H9 (cell line): ENCODE data around the gene GRWD1. TPM values are rescaled to one million over a fixed set of nuclear protein-coding genes. Genes with fewer than 3 reads are reported as not detected.
A peak's percentile ranks its signal among the peaks of the same experiment; 100 is the strongest.

Experiments
- DNase-seq: peaks from one replicate; pipeline ENCODE4 v3.0.0-alpha.2; 2017
- H2AFZ ChIP-seq: one replicate; pipeline ENCODE4 v1.6.1; 2013; ENCODE audit warnings: mild to moderate bottlenecking, low read length, control low read depth, moderate library complexity
- H2AK5ac ChIP-seq: 2 replicates; pipeline ENCODE4 v1.6.1; 2013; ENCODE audit warnings: low read length, control low read depth, mixed read lengths; ENCODE audit not compliant: insufficient read length
- H2BK120ac ChIP-seq: one replicate; pipeline ENCODE4 v1.6.1; 2013; ENCODE audit warnings: low read depth, mild to moderate bottlenecking, low read length, control low read depth, inconsistent platforms; ENCODE audit not compliant: poor library complexity, severe bottlenecking
- H2BK12ac ChIP-seq: 2 replicates; pipeline ENCODE4 v1.6.1; 2013; ENCODE audit warnings: low read length, control low read depth, mixed read lengths, low read depth; ENCODE audit not compliant: insufficient read length
- H2BK15ac ChIP-seq: 2 replicates; pipeline ENCODE4 v1.6.1; 2013; ENCODE audit warnings: low read depth, low read length, control low read depth
- H2BK20ac ChIP-seq: one replicate; pipeline ENCODE4 v1.6.1; 2013; ENCODE audit warnings: low read depth, mild to moderate bottlenecking, low read length, control low read depth, inconsistent platforms; ENCODE audit not compliant: poor library complexity, severe bottlenecking
- H2BK5ac ChIP-seq: 2 replicates; pipeline ENCODE4 v1.6.1; 2013; ENCODE audit warnings: low read length, control low read depth, mixed read lengths; ENCODE audit not compliant: insufficient read length
- H3K14ac ChIP-seq: 2 replicates; pipeline ENCODE4 v1.6.1; 2013; ENCODE audit warnings: low read length, control low read depth; ENCODE audit not compliant: insufficient read depth
- H3K18ac ChIP-seq: 2 replicates; pipeline ENCODE4 v1.6.1; 2013; ENCODE audit warnings: low read depth, mild to moderate bottlenecking, mixed read lengths, low read length, control low read depth; ENCODE audit not compliant: insufficient read length
- H3K23ac ChIP-seq: 2 replicates; pipeline ENCODE4 v1.6.1; 2013; ENCODE audit warnings: low read length, control low read depth, mixed read lengths, low read depth; ENCODE audit not compliant: insufficient read length
- H3K23me2 ChIP-seq: 2 replicates; pipeline ENCODE4 v1.6.1; 2013; ENCODE audit warnings: low read depth, mild to moderate bottlenecking, mixed read lengths, low read length, control low read depth; ENCODE audit not compliant: insufficient read length, poor library complexity, severe bottlenecking
- H3K27ac ChIP-seq: 2 replicates; pipeline ENCODE4 v1.5.1; 2013; ENCODE audit warnings: low read length, control low read depth, mixed read lengths, low read depth; ENCODE audit not compliant: insufficient read length
- H3K27me3 ChIP-seq: 2 replicates; pipeline ENCODE4 v1.6.1; 2013; ENCODE audit warnings: low read length, control low read depth, inconsistent platforms; ENCODE audit not compliant: insufficient read depth
- H3K4ac ChIP-seq: 2 replicates; pipeline ENCODE4 v1.6.1; 2013; ENCODE audit warnings: low read depth, mild to moderate bottlenecking, control low read depth, inconsistent platforms, low read length, moderate library complexity
- H3K4me1 ChIP-seq: 2 replicates; pipeline ENCODE4 v1.6.1; 2013; ENCODE audit warnings: low read length, control low read depth, inconsistent platforms; ENCODE audit not compliant: insufficient read depth
- H3K4me2 ChIP-seq: 2 replicates; pipeline ENCODE4 v1.6.1; 2013; ENCODE audit warnings: low read length, control low read depth, mixed read lengths; ENCODE audit not compliant: insufficient read length, insufficient read depth
- H3K56ac ChIP-seq: 2 replicates; pipeline ENCODE4 v1.6.1; 2013; ENCODE audit warnings: low read depth, mild to moderate bottlenecking, mixed read lengths, low read length, control low read depth; ENCODE audit not compliant: insufficient read length
- H3K79me1 ChIP-seq: 2 replicates; pipeline ENCODE4 v1.6.1; 2013; ENCODE audit warnings: low read depth, mild to moderate bottlenecking, moderate library complexity, low read length, control low read depth, inconsistent platforms; ENCODE audit not compliant: insufficient read depth, poor library complexity, severe bottlenecking
- H3K79me2 ChIP-seq: 2 replicates; pipeline ENCODE4 v1.6.1; 2013; ENCODE audit warnings: low read length, control low read depth, inconsistent platforms; ENCODE audit not compliant: insufficient read depth
- H3K9ac ChIP-seq: 2 replicates; pipeline ENCODE4 v1.6.1; 2013; ENCODE audit warnings: low read length, control low read depth, mixed read lengths; ENCODE audit not compliant: insufficient read length; ENCODE audit errors: extremely low read depth
- H3K9me3 ChIP-seq: one replicate; pipeline ENCODE4 v1.6.1; 2013; ENCODE audit warnings: low read depth, low read length, inconsistent platforms; ENCODE audit not compliant: control insufficient read depth
- H3T11ph ChIP-seq: one replicate; pipeline ENCODE4 v1.6.1; 2013; ENCODE audit warnings: mild to moderate bottlenecking, low read length, control low read depth, inconsistent platforms
- H4K20me1 ChIP-seq: one replicate; pipeline ENCODE4 v1.6.1; 2013; ENCODE audit not compliant: control insufficient read depth, insufficient read length, insufficient read depth
- H4K5ac ChIP-seq: 2 replicates; pipeline ENCODE4 v1.6.1; 2013; ENCODE audit warnings: low read depth, mild to moderate bottlenecking, mixed read lengths, low read length, control low read depth; ENCODE audit not compliant: insufficient read length
- H4K8ac ChIP-seq: replicated peaks from 2 replicates; pipeline ENCODE4 v1.6.1; 2013; ENCODE audit warnings: low read length, control low read depth, mixed read lengths, low read depth; ENCODE audit not compliant: insufficient read length
- H4K91ac ChIP-seq: 2 replicates; pipeline ENCODE4 v1.6.1; 2013; ENCODE audit warnings: low read depth, mild to moderate bottlenecking, moderate library complexity, mixed read lengths, low read length, control low read depth; ENCODE audit not compliant: insufficient read length
- H3K27ac Mint-ChIP-seq, 3 experiments: 2 replicates in 2 of 3; 3 replicates in 1 of 3; pipeline ENCODE4 v1.8.0; 2020 to 2021; ENCODE audit warnings: mixed read lengths in 3 of 3, mild to moderate bottlenecking in 1 of 3, moderate library complexity in 1 of 3
- H3K27me3 Mint-ChIP-seq: 2 replicates; pipeline ENCODE4 v1.8.0; 2021; ENCODE audit warnings: low read depth, mild to moderate bottlenecking, moderate library complexity, mixed read lengths
- H3K36me3 Mint-ChIP-seq, 3 experiments: 2 replicates in 2 of 3; 3 replicates in 1 of 3; pipeline ENCODE4 v1.8.0; 2020 to 2021; ENCODE audit warnings: low read depth in 3 of 3, mixed read lengths in 3 of 3; ENCODE audit not compliant: insufficient read depth in 1 of 3
- H3K4me1 Mint-ChIP-seq, 2 experiments: 2 replicates each; pipeline ENCODE4 v1.8.0; 2020; ENCODE audit warnings: mixed read lengths in 2 of 2
- H3K4me3 Mint-ChIP-seq, 2 experiments: 2 replicates in 1 of 2; 3 replicates in 1 of 2; pipeline ENCODE4 v1.8.0; 2020 to 2021; ENCODE audit warnings: mild to moderate bottlenecking in 2 of 2, mixed read lengths in 2 of 2, moderate library complexity in 1 of 2
- H3K9me3 Mint-ChIP-seq, 2 experiments: 2 replicates in 1 of 2; 3 replicates in 1 of 2; pipeline ENCODE4 v1.8.0; 2020; ENCODE audit warnings: mild to moderate bottlenecking in 2 of 2, mixed read lengths in 2 of 2, moderate library complexity in 1 of 2
- CTCF ChIP-seq: fragments of 200-600 bp; sonication (generic); conservative IDR thresholded peaks from 3 replicates; pipeline ENCODE4 v1.8.0; 2021; ENCODE audit warnings: antibody characterized with exemption, mild to moderate bottlenecking
- WGBS: extraction: QIAGEN DNeasy Blood & Tissue Kit; methylation state at CpG from one replicate; pipeline ENCODE4 v1.1.7; 2013; ENCODE audit warnings: missing lambda C conversion rate, low lambda C conversion rate, mixed read lengths; ENCODE audit not compliant: insufficient read length; ENCODE audit errors: extremely low coverage; 5-methylcytosine and 5-hydroxymethylcytosine counted together
- total RNA-seq: library from RNA; stranded (reverse); gene quantifications from 2 replicates; pipeline ENCODE4 v1.2.1, GENCODE V29; 2021

The GRWD1 gene
- total RNA-seq, 1 experiment from 2014 or later: 92.0 TPM

- Histone ChIP-seq H3K27ac (no peak overlapping the region), H3K4me2 (no peak overlapping the region), H4K8ac (no peak overlapping the region), H4K20me1 (no peaks in the 10 kb centered on the region), H3K4me1 (no peaks in the 10 kb centered on the region), H3K14ac (no peak overlapping the region), H2AFZ (no peak overlapping the region), H2AK5ac (no peak overlapping the region), H2BK12ac (no peak overlapping the region), H2BK120ac (no peak overlapping the region), H2BK15ac (no peak overlapping the region), H3K9ac (no peak overlapping the region), H3K27me3 (no peaks in the 10 kb centered on the region; the same call in 1 of the 2 replicates), H3K18ac (no peak overlapping the region), H3K4ac (no peak overlapping the region), H2BK20ac (no peak overlapping the region), H3K9me3 (no peaks in the 10 kb centered on the region), H4K91ac (no peak overlapping the region), H3K79me1 (no peaks in the 10 kb centered on the region), H3T11ph (no peak overlapping the region), H3K23me2 (peaks cover 8% of the 10 kb centered on the region), H4K5ac (no peak overlapping the region), H2BK5ac (no peak overlapping the region), H3K79me2 (no peaks in the 10 kb centered on the region), H3K56ac (no peak overlapping the region), H3K23ac (no peak overlapping the region)
- Mint-ChIP-seq H3K36me3 (peaks cover 0 to 19% (median 5%) of the 10 kb centered on the region in 3 experiments; a peak in 6 of 7 replicates), H3K4me3 (peak overlapping the region; percentile 40 to 58; a peak in 4 of 5 replicates), H3K27me3 (peaks cover 34% of the 10 kb centered on the region), H3K4me1 (peaks cover 23 to 35% of the 10 kb centered on the region in 2 experiments), H3K9me3 (no peaks in the 10 kb centered on the region; a peak in 2 of 5 replicates), H3K27ac (no peak overlapping the region)
- TF ChIP-seq CTCF: peak; percentile 97
- WGBS: no CpG with 5 or more reads among the region's 19 CpGs
- peak; percentile 92 for DNase-seq
These were observed 43.9 kb downstream of the GRWD1 start for GRCh38 chr19:48489608-48490216.
